Smooth muscle cell (in vitro differentiated cells): ENCODE measurements around the gene PRR20G. TPM values are rescaled to one million over a fixed set of nuclear protein-coding genes. Genes with fewer than 3 reads are reported as not detected.
"Not testable (repeated sequence)": the region's sequence is repeated elsewhere in the genome, so short reads cannot be mapped to it uniquely, and the experiment has no call there.

Experiments used
- DNase-seq: peaks from one replicate; lab custom pipeline; 2025; ENCODE audit not compliant: unreplicated experiment; lab: John Stamatoyannopoulos, UW
- H2AFZ ChIP-seq: fragments of 200-600 bp; sonication (generic); 2 replicates; pipeline ENCODE4 v1.6.0; 2016; ENCODE audit warnings: antibody characterized with exemption, low read depth, mild to moderate bottlenecking
- H3F3A ChIP-seq: fragments of 200-600 bp; sonication (generic); 2 replicates; pipeline ENCODE4 v1.6.0; 2017; ENCODE audit warnings: antibody characterized with exemption, low read depth
- H3K27ac ChIP-seq: fragments of 200-600 bp; sonication (generic); 2 replicates; pipeline ENCODE4 v1.5.1; 2016; ENCODE audit warnings: low read depth, mild to moderate bottlenecking
- H3K27me3 ChIP-seq: fragments of 200-600 bp; sonication (generic); 2 replicates; pipeline ENCODE4 v1.6.1; 2016; ENCODE audit warnings: low read depth, mild to moderate bottlenecking
- H3K36me3 ChIP-seq: fragments of 200-600 bp; sonication (generic); 2 replicates; pipeline ENCODE4 v1.5.1; 2016; ENCODE audit warnings: low read depth
- H3K4me1 ChIP-seq: fragments of 200-600 bp; sonication (generic); 2 replicates; pipeline ENCODE4 v1.5.1; 2016; ENCODE audit warnings: low read depth
- H3K4me2 ChIP-seq: fragments of 200-600 bp; sonication (generic); 2 replicates; pipeline ENCODE4 v1.6.0; 2016; ENCODE audit warnings: mild to moderate bottlenecking
- H3K4me3 ChIP-seq: fragments of 200-600 bp; sonication (generic); 2 replicates; pipeline ENCODE4 v1.5.1; 2016; ENCODE audit warnings: mild to moderate bottlenecking
- H3K79me2 ChIP-seq: fragments of 200-600 bp; sonication (generic); 2 replicates; pipeline ENCODE4 v1.6.0; 2016; ENCODE audit warnings: low read depth, mild to moderate bottlenecking
- H3K9ac ChIP-seq: fragments of 200-600 bp; sonication (generic); 2 replicates; pipeline ENCODE4 v1.6.0; 2016; ENCODE audit warnings: low read depth
- H3K9me3 ChIP-seq: fragments of 200-600 bp; sonication (generic); replicated peaks from 2 replicates; pipeline ENCODE4 v1.5.1; 2016; ENCODE audit warnings: low read depth
- H4K20me1 ChIP-seq: fragments of 200-600 bp; sonication (generic); 2 replicates; pipeline ENCODE4 v1.6.0; 2016; ENCODE audit warnings: low read depth
- CTCF ChIP-seq: fragments of 200-600 bp; sonication (generic); IDR thresholded peaks from 2 replicates; pipeline ENCODE4 v1.5.1; 2017; ENCODE audit warnings: borderline replicate concordance, mild to moderate bottlenecking, antibody characterized with exemption; ENCODE audit not compliant: insufficient read depth, poor library complexity, severe bottlenecking
- WGBS: methylation state at CpG from one replicate; pipeline ENCODE4 v1.1.7; 2016; ENCODE audit warnings: low lambda C conversion rate; 5-methylcytosine and 5-hydroxymethylcytosine counted together
- polyA plus RNA-seq: library from polyadenylated mRNA; unstranded; fragments of >200 nt; fragmentation: Nextera tagmentation; extraction: Ambion mirVana; gene quantifications from 2 replicates; pipeline ENCODE4 v1.2.1, GENCODE V29; 2016
- total RNA-seq: library from RNA; depleted of rRNA; stranded (reverse); fragments of >200 nt; gene quantifications from 2 replicates; pipeline ENCODE4 v1.2.3, GENCODE V29; 2014

PRR20G gene
- total and polyA plus RNA-seq, 2 experiments from 2014 or later, result not detected

- no peaks in the 10 kb centered on the region for H3K4me1 ChIP-seq
- H3K27me3 ChIP-seq, result peaks cover 29% of the 10 kb centered on the region
- H3K9ac ChIP-seq, result no peak overlapping the region
- no peak overlapping the region for H3K27ac ChIP-seq
- H3K9me3 ChIP-seq, result no peaks in the 10 kb centered on the region
- H3K79me2 ChIP-seq, result no peaks in the 10 kb centered on the region
- H3K4me2 ChIP-seq, result no peak overlapping the region
- DNase-seq, result no peak
- H4K20me1 ChIP-seq, result no peaks in the 10 kb centered on the region
- no peaks in the 10 kb centered on the region for H3F3A ChIP-seq
- no peak overlapping the region for H3K4me3 ChIP-seq
- no peaks in the 10 kb centered on the region for H3K36me3 ChIP-seq
- WGBS, result 95% methylated on average over 3 of the region's 3 CpGs
- TF ChIP-seq CTCF, result no peak
- no peak overlapping the region for H2AFZ ChIP-seq
Observed at GRCh38 chr3:127296166-127296565, 8.3 kb upstream of the PRR20G start.

- not testable (repeated sequence) for H4K20me1 ChIP-seq, H2AFZ ChIP-seq, H3K4me1 ChIP-seq, H3K4me3 ChIP-seq, H3K79me2 ChIP-seq, H3K4me2 ChIP-seq, H3F3A ChIP-seq, H3K27ac ChIP-seq, H3K9me3 ChIP-seq, H3K36me3 ChIP-seq, H3K9ac ChIP-seq, DNase-seq, H3K27me3 ChIP-seq
- 88% methylated on average over 13 of the region's 16 CpGs for WGBS
Observed at GRCh38 chr3:127293650-127294049, 5.8 kb upstream of the PRR20G start.

GRCh38 chr3:127291611-127292010, 3.8 kb upstream of the PRR20G start:
- DNase-seq, result no peak

GRCh38 chr3:127291114-127291513, 3.3 kb upstream of the PRR20G start:
- 97% methylated on average over 1 of the region's 1 CpG for whole genome bisulfite sequencing
- no peak for TF ChIP-seq CTCF
- no peak for DNase-seq
- Histone ChIP-seq H3K27me3 (no peaks in the 10 kb centered on the region), H3K4me3 (no peak overlapping the region), H3K9ac (no peak overlapping the region), H3K9me3 (no peaks in the 10 kb centered on the region), H3K79me2 (no peaks in the 10 kb centered on the region), H3F3A (no peaks in the 10 kb centered on the region), H3K36me3 (no peaks in the 10 kb centered on the region), H4K20me1 (no peaks in the 10 kb centered on the region), H3K4me1 (no peaks in the 10 kb centered on the region), H2AFZ (no peak overlapping the region), H3K27ac (no peak overlapping the region), H3K4me2 (no peak overlapping the region)

More at GRCh38 chr3:127291611-127292010, 3.8 kb upstream of the PRR20G start:
- H3K27me3 ChIP-seq, result no peaks in the 10 kb centered on the region
- H3K4me2 ChIP-seq, result no peak overlapping the region
- no peak overlapping the region for H2AFZ ChIP-seq
- H3K4me3 ChIP-seq, result no peak overlapping the region
- H3K36me3 ChIP-seq, result no peaks in the 10 kb centered on the region
- no peak for TF ChIP-seq CTCF
- H4K20me1 ChIP-seq, result no peaks in the 10 kb centered on the region
- no peak overlapping the region for H3K27ac ChIP-seq
- no peaks in the 10 kb centered on the region for H3K4me1 ChIP-seq
- no peaks in the 10 kb centered on the region for H3F3A ChIP-seq
- no peak overlapping the region for H3K9ac ChIP-seq
- no peaks in the 10 kb centered on the region for H3K79me2 ChIP-seq
- no peaks in the 10 kb centered on the region for H3K9me3 ChIP-seq
